Left lung (tissue), 10 donors: ENCODE measurements around the gene PSMA7. TPM values are rescaled to one million over a fixed set of nuclear protein-coding genes. Genes with fewer than 3 reads are reported as not detected.
A peak's percentile ranks its signal among the peaks of the same experiment; 100 is the strongest.
"Not testable (repeated sequence)": the region's sequence is repeated elsewhere in the genome, so short reads cannot be mapped to it uniquely, and the experiment has no call there.

Experiments
- ATAC-seq: fragments of 200-7000 bp; cut with Tn5 transposase; one replicate; pipeline ENCODE4 v1.9.1; 2020; ENCODE audit warnings: moderate library complexity
- DNase-seq, 4 donors: peaks; one replicate each; pipeline ENCODE4 v3.0.0-alpha.2; 2013 to 2020
- H3K27ac ChIP-seq, 2 donors: fragments of 200-600 bp; sonication (generic) in 1 of 2; one replicate each; pipeline versions ENCODE4 v1.5.0 to v1.8.0; 2020 to 2021
- H3K27me3 ChIP-seq, 2 donors: fragments of 200-600 bp; sonication (generic) in 1 of 2; one replicate each; pipeline versions ENCODE4 v1.5.0 to v1.8.0; 2020 to 2021
- H3K36me3 ChIP-seq, 2 donors: fragments of 200-600 bp; sonication (generic) in 1 of 2; one replicate each; pipeline versions ENCODE4 v1.5.0 to v1.8.0; 2020 to 2021
- H3K4me1 ChIP-seq, 2 donors: fragments of 200-600 bp; one replicate each; pipeline ENCODE4 v1.8.0; 2021
- H3K4me3 ChIP-seq, 2 donors: fragments of 200-600 bp; sonication (generic) in 1 of 2; one replicate each; pipeline versions ENCODE4 v1.5.0 to v1.8.0; 2020 to 2021; ENCODE audit warnings: mild to moderate bottlenecking in 1 of 2
- H3K9me3 ChIP-seq, 2 donors: fragments of 200-600 bp; sonication (generic) in 1 of 2; one replicate each; pipeline versions ENCODE4 v1.5.0 to v1.8.0; 2020 to 2021
- intact Hi-C, 2 donors: fragments of 100-400 bp; cut with DNase I; formaldehyde crosslinking; loops; one replicate each; pipeline versions ENCODE4 v1.11.2 to v1.14.2; 2022
- polyA plus RNA-seq, 6 donors: library from polyadenylated mRNA; unstranded; fragments of 120-200 nt; gene quantifications; one replicate each; pipeline ENCODE4 v1.2.1, GENCODE V29; 2013; ENCODE audit not compliant: insufficient read length in 6 of 6
- total RNA-seq, 2 donors: library from RNA; stranded (reverse); fragmentation: NEBNext Ultra II Directional; extraction: Animal tissue kit (Norgen Biotek cat#: 25700); gene quantifications; one replicate each; pipeline ENCODE4 v1.2.1, GENCODE V29; 2021
- TF ChIP-seq, protein P1 (sequence below), 2 donors: fragments of 200-600 bp; sonication (generic) in 1 of 2; IDR thresholded peaks; one replicate each; pipeline versions ENCODE4 v1.5.0 to v1.8.0; 2021; ENCODE audit warnings: antibody characterized with exemption in 2 of 2
- donor health status: DM: no; HTN: yes; CAD: no.
- donor health status: DM: no; HTN: no; CAD: no.

PSMA7 gene
- total and polyA plus RNA-seq, 8 donors, result 150 to 296 (median 173) TPM

DNA sequence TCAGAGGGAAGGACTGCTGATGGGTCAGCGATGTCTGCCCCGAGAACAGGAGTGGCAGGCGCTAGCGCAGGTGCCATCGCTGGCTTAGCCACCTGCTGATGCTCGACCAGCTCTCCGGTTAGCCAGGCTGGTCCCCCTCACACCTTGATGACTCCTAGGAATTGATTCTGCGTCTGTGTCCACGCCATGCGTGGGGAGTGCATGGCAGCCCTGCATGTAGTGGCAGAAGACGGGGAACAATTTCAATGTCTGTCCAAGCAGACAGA lies 7.0 kb upstream of the PSMA7 start:
- ATAC-seq, result no peak
- intact Hi-C loops, result no loop called here
- Histone ChIP-seq H3K9me3 (peaks cover 0 to 4% of the 10 kb centered on the region in 2 donors), H3K27ac (no peak overlapping the region), H3K27me3 (no peaks in the 10 kb centered on the region), H3K36me3 (peaks cover 0 to 15% of the 10 kb centered on the region in 2 donors), H3K4me3 (no peak overlapping the region), H3K4me1 (peaks cover 5 to 23% of the 10 kb centered on the region in 2 donors)
- TF ChIP-seq, protein P1, sequence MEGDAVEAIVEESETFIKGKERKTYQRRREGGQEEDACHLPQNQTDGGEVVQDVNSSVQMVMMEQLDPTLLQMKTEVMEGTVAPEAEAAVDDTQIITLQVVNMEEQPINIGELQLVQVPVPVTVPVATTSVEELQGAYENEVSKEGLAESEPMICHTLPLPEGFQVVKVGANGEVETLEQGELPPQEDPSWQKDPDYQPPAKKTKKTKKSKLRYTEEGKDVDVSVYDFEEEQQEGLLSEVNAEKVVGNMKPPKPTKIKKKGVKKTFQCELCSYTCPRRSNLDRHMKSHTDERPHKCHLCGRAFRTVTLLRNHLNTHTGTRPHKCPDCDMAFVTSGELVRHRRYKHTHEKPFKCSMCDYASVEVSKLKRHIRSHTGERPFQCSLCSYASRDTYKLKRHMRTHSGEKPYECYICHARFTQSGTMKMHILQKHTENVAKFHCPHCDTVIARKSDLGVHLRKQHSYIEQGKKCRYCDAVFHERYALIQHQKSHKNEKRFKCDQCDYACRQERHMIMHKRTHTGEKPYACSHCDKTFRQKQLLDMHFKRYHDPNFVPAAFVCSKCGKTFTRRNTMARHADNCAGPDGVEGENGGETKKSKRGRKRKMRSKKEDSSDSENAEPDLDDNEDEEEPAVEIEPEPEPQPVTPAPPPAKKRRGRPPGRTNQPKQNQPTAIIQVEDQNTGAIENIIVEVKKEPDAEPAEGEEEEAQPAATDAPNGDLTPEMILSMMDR (IDR thresholded peaks at IDR 0.05), result no peak
- DNase-seq, result peak in 1 of 4 donors; percentile 57

DNA sequence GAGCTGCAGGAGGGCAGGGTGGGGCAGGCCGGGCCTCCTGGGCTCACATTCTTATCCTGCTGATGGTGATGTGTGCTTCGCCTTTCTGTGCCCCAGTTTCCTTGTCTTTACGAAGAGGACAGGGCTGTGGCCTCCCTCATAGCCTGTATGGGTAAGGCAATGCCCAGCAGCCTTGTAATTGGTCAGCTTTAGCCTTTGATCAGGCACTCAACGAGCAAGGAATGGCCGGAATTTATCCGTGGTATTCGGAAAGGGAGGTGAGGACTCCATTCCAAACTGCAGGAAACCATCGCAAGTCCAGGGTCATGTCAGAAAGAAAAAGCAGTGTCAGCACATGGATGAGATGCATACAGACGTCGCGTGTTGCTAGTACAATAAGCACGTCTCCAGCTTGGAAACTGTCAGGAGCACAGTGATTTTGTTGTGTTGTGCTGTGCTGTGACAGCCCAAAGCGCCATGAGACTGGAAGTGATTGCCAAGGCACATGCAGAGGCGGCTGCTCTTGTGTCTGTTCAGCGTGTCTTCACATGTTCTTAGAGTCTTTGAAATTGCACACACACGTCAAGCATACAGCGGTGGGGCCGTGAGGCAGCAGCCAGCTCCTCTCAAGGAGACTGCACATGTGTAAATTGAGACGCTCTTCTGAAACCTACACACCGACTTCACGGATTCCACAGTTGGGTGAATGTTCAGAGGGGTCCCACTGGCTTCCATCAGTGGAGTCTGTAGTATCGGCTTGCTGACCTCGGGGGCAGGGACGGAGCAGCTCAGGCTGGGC lies 6.5 kb upstream of the PSMA7 start:
- H3K27me3 ChIP-seq, result no peaks in the 10 kb centered on the region
- peak overlapping the region in 1 of 2 donors; percentile 23 for H3K27ac ChIP-seq
- no peak overlapping the region for H3K4me3 ChIP-seq
- peaks cover 0 to 12% of the 10 kb centered on the region in 2 donors for H3K36me3 ChIP-seq
- ATAC-seq (peak; percentile 46), DNase-seq (peak in 1 of 4 donors; percentile 58)
- H3K4me1 ChIP-seq, result peaks cover 8 to 28% of the 10 kb centered on the region in 2 donors
- intact Hi-C loops, result no loop called here
- peaks cover 0 to 4% of the 10 kb centered on the region in 2 donors for H3K9me3 ChIP-seq
- TF ChIP-seq, protein P1 (IDR thresholded peaks at IDR 0.05), result no peak

DNA sequence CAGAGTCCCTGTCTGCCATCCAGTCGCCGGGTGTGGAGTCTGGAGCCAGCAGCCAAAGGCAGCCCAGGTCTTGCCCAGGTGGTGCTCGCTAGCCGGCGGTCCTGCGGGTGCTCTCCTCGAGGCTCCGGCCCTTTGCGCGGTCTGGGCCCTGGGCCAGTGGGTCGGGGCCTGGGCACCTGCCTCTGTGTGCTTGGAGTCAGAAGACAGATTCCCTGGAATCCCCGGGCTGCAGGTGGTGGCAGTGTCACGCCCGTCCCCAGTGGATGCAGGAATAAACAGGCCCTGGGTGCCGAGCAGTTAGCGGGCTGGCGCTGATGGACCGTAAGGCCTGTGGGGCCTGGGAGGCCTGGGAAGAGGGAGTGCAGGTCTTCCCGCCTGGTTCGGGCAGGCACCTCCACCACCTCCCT lies 5.7 kb upstream of the PSMA7 start:
- no peak overlapping the region for H3K4me3 ChIP-seq
- DNase-seq, result peak in 1 of 4 donors; percentile 75
- intact Hi-C loops, result no loop called here
- H3K36me3 ChIP-seq, result peaks cover 0 to 5% of the 10 kb centered on the region in 2 donors
- H3K27me3 ChIP-seq, result no peaks in the 10 kb centered on the region
- peak overlapping the region in 1 of 2 donors; percentile 23 for H3K27ac ChIP-seq
- ATAC-seq, result peak; percentile 4
- peaks cover 8 to 34% of the 10 kb centered on the region in 2 donors for H3K4me1 ChIP-seq
- H3K9me3 ChIP-seq, result peaks cover 0 to 4% of the 10 kb centered on the region in 2 donors
- TF ChIP-seq, protein P1 (IDR thresholded peaks at IDR 0.05), result no peak

DNA sequence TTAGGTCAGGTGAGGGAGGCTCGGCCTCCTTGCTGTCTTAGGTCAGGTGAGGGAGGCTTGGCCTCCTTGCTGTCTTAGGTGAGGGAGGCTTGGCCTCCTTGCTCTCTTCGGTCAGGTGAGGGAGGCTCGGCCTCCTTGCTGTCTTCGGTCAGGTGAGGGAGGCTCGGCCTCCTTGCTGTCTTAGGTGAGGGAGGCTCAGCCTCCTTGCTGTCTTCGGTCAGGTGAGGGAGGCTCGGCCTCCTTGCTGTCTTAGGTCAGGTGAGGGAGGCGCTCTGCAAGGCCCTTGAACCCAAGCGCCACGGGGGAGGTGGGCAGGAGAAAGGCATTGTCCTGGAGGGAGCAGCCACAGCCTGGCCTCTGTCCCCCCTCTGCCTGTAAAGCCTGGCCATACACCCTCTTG lies 5.2 kb upstream of the PSMA7 start:
- H3K36me3 ChIP-seq, H3K27ac ChIP-seq, intact Hi-C loops, H3K27me3 ChIP-seq, H3K4me3 ChIP-seq, H3K9me3 ChIP-seq, ATAC-seq: not testable (repeated sequence)
- peak in 1 of 4 donors; percentile 37 for DNase-seq
- H3K4me1 ChIP-seq, result peaks cover 8 to 34% of the 10 kb centered on the region in 2 donors

DNA sequence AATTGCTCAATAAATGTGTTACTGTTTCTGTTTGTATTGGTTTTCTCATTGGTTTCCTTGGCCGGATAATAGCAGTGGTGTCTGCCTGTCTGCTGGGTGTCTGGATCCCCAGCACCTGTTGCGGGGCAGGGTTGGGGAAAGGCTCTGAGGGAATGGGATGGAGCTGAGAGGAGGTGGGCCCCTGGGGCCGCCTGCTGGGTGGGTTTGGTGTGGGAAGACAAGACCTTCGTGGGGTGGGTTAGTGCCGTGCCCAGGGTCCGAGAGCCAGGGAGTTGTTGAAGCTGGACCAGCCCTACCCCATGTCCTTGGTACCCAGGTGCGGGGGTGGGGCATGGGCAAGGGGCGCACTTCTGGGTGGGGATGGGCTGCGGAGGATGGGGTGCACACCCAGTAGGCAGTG lies 4.3 kb upstream of the PSMA7 start:
- intact Hi-C loops, result no loop called here
- ATAC-seq, result no peak

More for the DNA sequence above, 4.3 kb upstream of the PSMA7 start:
- peak in 1 of 4 donors; percentile 41 for DNase-seq
- peaks cover 8 to 34% of the 10 kb centered on the region in 2 donors for H3K4me1 ChIP-seq
- no peak overlapping the region for H3K4me3 ChIP-seq
- H3K9me3 ChIP-seq, result no peaks in the 10 kb centered on the region
- H3K36me3 ChIP-seq, result peaks cover 0 to 5% of the 10 kb centered on the region in 2 donors
- no peaks in the 10 kb centered on the region for H3K27me3 ChIP-seq
- no peak overlapping the region for H3K27ac ChIP-seq
- TF ChIP-seq, protein P1 (IDR thresholded peaks at IDR 0.05), result no peak
